ENCODE results near the gene ITIH4.
"Not testable (repeated sequence)": the region's sequence is repeated elsewhere in the genome, so short reads cannot be mapped to it uniquely, and the experiment has no call there.

ITIH4 gene

DNA sequence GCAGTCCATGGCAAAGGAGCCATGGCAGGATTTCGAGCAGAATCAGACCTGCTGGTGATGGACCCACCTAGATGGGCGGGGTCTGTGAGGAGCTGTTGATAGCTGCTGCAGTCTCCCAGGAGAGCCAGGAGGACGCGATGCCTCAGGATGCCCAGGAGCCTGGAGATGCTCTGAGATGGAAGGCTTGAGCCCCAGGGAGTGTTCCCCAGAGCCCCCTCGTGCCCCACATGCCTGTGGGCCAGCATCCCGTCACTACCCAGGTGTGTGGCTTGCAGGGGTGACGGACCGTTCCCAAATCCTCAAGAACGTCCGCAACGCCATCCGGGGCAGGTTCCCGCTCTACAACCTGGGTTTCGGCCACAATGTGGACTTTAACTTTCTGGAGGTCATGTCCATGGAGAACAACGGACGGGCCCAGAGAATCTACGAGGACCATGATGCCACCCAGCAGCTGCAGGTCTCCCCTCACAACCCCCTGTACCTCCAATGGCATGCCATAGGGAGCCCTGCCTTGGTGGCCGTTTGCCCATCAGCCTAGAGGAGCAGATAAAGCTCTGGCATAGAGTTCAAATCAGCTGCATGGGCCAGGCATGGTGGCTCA is 46.4 kb downstream of the ITIH4 start:
- no peak for DNase-seq (ENCODE audit: low read depth in 2 of 2)

DNA sequence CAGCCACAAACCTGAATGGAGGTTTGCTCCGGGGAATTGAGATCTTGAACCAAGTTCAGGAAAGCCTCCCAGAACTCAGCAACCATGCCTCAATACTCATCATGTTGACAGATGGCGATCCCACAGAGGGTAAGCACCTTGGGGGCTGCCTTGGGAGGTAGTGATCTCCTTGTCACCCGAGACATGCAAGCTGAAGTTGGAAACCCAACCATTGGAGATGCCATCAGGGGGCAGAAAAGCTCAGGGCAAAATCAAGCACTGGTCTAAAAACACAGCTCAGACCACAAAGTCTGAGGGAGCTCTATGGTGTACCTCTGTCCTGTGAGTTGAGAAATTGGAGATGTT is 47.3 kb downstream of the ITIH4 start:
- no peak for DNase-seq (ENCODE audit: low read depth in 2 of 2)

DNA sequence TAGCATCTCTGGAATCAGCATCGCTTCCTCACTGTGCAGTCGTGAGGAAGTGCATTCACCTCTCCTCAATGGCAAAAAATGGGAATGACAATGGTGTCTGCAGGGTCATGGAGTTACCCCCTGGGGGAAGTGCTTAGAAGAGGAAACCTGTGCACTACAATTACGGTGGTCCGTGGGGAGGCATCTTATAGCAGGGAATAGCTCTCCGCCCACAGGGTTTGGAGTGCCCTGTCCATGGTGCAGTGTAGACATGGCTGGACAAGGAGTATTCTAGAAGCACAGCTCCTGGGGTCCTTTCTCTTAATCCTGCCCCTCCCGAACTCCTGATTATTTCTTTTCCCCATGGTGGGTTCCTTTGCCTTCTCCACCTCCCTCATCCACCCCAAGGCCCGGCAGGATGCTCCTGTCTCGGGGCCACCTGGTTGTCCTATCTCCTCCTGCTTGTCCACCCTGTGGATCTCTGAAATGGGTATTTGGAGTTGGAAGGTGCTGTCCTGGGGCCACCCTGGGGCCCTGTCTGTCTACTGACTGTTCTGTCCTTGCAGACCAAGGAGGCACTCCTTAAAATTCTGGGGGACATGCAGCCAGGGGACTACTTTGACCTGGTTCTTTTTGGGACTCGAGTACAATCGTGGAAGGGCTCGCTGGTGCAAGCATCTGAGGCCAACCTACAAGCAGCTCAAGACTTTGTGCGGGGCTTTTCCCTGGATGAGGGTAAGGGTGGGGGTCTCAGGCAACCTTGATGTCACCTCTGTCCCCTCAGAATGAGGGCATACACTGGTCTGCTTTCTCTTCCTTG is 47.9 kb downstream of the ITIH4 start:
- DNase-seq (ENCODE audit: low read depth in 2 of 2) = no peak

DNA sequence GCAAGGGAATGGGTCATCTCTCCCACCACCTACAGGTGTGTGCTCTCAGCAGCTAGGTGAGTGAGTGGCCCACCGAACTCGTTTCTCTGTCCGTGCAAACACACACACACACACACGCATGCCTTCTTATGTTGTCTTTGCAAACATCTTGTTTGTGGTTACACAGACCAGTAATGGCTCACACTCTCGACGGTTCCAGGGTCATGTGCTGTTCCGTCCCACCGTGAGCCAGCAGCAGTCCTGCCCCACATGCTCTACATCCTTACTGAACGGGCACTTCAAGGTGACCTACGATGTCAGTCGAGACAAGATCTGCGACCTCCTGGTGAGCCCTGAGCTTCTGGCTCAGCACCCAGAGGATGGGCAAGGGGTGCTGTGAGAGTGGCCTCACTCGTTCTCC is 48.7 kb downstream of the ITIH4 start:
- no peak for DNase-seq (ENCODE audit: low read depth in 2 of 2)

DNA sequence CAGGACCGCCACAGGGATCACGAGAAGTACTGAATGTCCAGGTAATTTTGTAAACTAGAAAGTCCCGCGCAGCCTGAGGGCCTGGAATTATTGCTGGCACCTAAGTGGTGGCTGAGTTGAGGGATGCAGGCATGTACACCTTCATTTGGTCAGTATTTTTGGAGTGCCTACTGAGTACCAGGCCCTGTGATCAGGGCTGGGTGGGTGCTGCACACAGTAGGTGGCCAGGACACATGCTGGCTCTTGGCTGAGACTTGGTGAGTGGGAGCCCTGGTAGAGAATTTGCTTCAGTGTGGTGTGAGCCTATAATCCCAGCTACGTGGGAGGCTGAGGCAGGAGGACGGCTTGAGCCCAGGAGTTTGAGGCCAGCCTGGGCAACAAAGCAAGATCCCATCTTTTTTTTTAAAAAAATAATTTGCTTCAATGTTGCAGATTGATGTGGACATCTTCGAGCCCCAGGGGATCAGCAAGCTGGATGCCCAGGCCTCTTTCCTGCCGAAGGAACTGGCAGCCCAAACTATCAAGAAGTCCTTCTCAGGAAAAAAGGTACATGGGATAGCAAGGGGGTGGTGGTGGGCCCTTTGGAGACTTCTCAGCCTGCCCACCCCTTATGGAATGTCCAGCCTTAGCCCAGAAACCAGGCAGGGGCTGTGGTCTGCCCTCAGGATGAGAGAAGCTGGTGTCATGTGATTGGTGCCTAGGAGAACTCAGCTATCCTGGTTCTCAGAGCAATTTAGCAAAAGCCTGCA is 50.5 kb downstream of the ITIH4 start:
- DNase-seq (ENCODE audit: low read depth in 2 of 2) = no peak

DNA sequence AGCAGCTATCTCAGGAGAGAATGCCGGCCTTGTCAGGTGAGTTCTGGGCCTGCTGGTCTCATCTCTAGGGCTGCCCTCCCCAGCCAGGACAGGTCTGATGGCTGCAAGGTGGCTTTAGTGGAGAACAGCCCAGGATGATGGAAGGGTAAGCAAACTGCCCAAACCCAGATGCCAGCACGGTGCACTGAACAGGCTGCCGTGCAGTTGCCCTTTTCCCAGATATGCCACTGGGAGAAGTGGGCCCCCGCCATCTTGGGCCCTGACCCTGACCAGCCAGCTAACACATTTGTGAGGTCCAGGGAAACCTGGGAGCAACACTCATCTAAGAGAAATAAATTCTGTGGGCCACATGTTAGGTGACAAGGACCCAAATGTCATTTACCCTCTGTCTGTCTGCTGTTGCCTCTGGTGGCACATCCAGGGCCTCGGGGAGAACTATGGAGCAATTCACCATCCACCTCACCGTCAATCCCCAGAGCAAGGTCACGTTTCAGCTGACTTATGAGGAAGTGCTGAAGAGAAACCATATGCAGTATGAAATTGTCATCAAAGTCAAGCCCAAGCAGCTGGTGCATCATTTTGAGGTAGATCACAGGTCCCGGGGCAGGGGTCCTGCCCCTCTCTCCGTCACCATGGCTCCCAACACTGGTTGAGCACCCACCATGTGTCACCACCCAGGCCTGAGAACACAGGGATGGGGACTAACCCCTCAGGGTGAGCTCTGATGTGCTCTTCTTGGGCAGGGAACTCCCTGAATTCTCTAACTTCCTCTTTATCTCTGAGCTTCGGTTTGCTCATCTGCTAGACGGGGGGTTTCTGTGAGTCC is 51.2 kb downstream of the ITIH4 start:
- DNase-seq (ENCODE audit: low read depth in 2 of 2) = no peak

DNA sequence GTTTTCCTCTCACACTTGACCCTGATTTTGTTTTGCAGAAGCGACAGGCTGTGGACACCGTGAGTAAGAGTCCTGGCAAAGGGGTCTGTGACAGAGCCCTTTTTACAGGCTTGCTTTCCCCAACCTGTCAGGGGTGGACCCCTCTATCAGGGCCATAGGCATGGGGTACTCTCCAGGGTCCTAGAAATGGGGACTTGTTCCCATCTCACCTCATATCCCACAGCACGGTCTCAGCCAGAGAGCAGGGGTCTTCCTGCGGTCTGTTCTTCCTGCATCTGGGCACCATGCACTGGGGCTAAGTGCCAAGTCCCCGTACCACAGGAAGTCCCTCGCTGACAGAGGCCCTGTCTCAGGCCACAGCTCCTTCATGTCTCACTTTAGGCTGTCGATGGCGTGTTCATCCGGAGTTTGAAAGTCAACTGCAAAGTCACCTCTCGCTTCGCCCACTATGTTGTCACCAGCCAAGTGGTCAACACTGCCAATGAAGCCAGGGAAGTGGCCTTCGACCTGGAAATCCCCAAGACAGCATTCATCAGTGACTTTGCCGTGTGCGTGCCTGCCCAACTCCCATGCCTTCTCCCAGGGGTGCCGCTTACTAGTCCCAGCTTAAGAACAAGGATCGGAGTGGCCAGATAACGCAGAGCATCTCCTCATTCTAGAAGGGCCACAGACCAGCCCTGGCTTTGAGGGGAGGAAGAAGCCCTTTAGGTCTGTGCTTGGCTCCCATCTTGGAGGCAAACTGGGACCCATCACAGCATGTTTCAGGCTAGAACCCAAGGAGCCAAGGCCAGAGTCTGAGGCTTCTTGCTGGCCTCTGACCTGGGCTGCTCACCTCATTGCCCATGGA is 52.3 kb downstream of the ITIH4 start:
- DNase-seq (ENCODE audit: low read depth in 2 of 2) = no peak

DNA sequence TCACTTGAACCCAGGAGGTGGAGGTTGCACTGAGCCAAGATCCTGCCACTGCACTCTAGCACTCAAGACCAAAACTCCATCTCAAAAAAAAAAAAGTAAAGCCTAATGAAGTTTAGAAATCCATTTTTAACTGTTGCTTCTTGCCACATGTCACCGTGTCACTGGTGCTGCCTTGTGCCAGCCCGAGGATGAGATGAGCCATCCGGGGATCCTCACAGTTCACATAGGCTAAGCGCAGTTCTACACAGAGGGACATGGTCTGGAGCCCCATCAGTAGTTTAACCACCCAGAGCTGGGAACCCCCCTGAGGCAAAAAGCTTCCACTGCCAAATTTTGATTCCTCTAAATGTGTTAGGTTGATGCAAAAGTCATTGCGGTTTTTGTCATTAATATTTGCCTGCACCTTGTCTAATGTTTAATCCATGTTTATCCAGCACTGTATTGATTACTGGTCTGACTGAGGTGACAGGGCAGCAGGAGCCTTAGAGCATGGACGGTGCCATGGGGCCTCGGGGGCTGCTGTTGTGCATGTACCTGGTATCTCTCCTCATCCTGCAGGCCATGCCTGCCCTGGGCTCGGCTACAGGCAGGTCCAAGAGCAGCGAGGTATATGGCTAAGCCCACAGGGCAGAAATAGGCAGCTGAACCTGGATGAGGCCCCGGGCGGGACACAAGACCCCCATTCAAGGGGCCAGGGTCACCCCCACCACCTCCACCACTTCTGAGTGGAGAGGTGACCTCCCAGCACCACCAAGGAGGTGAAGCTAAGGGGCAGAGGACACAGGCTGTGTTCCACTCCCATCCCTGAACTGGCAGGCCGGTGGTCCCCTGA is 53.1 kb downstream of the ITIH4 start, which contains the start of gene ITIH1:
TSS of gene ITIH1 (plus strand) at position 473 of the 832 bp plus-strand sequence. CDS start at position 490, 17 bp downstream.
- no peak for DNase-seq (ENCODE audit: low read depth in 2 of 2)

DNA sequence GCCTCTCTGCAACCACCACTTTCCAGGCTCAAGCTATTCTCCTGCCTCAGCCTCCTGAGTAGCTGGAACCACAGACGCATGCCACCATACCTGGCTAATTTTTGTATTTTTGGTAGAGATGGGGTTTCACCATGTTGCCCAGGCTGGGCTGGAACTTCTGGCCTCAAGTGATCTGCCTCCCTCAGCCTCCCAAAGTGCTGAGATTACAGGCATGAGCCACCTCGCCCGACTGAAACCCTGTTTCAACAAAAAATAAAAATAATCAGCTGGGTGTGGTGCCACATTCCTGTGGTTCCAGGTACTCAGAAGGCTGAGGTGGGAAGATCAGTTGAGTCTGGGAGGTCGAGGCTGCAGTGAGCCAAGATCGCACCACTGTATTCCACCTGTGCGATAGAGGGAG is 54.0 kb downstream of the ITIH4 start:
- DNase-seq (ENCODE audit: low read depth in 2 of 2) = not testable (repeated sequence)

DNA sequence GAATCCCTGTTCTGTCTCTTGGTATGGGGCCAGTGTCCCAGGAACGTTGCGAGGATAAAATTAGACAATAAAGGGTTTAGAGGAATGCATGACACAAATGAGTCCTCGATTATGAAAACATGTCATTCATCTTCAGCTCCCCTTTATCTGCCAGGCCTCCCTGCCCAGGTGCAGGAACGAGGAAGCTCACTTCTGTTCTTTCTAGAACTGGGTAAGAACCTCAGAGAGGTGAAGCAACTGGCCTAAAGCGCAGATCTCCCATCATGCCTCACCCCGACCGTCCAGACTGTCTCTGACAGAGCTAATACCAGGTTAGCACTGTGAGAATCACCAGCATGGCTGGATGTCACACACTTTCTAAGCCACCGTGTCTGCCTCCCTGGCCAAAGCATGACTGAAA is 54.6 kb downstream of the ITIH4 start:
- no peak for DNase-seq (ENCODE audit: low read depth in 2 of 2)

DNA sequence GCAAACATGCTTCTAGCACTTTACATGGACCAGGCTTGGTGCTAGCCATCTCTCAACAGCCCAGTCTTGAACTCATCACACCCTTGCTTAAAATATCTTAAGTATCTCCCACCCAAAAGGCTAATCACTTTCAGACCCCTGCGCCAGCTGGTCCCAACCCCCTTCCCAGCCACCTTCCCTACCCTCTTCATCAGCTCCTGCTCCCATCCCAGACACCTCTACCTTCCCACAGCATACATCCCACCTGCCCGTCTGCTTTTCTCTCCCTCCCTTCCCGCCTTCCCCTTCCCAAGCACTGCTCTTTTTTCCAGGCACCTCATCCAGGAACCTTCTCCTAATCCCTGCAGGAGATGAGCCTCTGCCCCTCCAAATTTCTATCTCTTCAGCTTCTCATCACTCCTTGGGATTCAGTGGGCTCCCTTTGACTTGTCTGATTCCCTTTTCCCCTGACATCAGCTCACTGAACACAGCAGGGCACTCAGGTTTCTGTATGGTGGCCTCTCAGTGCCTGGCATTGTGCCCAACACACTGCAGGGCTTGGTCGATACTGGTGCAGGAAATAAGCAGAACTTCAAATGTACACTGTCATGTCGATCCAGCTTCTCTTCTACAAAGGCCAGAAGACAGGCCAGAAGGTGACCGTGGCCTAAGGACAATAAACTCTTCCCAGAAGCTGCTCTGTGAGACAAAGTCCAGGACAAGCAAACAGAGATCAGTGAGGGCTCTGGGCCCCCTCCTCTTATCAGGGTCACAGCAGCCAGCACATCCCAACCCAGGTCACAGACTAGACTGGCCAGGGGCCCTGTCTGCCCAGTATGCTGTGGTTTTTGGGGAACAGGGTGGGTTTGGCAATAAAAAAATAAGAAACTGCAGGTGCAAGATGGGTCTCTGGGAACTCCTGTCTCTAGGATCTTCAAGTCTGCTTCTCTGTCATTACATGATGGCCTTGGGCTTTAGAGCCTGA is 55.3 kb downstream of the ITIH4 start:
- DNase-seq (ENCODE audit: low read depth in 2 of 2) = no peak

DNA sequence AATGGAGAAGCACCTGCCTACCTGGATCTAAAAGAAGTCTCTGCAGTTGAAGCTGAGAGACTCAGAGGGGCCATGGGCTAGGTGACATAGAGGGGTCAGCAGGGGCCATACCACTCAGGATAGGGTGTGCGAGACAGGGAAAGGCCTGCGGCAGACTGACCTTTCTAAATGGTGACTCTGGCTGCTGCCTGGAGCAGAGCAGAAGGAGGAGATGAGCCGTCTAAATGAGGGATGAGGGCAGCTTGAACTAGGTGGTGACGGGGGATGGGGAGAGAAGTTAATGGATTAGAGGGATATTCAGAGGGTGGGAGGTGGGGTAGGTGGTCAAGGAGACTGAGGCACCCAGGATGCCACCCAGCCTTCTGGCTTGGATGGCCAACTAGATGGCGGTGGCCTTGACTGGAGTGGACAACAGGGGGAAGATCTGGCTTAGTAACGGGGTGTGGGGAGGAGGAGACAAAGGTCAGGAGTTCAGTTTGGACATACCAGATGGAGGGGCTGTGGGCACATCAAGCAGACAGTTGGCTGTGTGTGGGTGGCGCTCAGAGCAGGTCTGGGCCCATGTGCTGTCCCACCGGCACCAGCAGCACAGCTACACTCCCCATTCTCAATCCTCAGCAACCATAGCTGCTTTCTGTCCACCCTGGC is 56.3 kb downstream of the ITIH4 start:
- no peak for DNase-seq (ENCODE audit: low read depth in 2 of 2)

DNA sequence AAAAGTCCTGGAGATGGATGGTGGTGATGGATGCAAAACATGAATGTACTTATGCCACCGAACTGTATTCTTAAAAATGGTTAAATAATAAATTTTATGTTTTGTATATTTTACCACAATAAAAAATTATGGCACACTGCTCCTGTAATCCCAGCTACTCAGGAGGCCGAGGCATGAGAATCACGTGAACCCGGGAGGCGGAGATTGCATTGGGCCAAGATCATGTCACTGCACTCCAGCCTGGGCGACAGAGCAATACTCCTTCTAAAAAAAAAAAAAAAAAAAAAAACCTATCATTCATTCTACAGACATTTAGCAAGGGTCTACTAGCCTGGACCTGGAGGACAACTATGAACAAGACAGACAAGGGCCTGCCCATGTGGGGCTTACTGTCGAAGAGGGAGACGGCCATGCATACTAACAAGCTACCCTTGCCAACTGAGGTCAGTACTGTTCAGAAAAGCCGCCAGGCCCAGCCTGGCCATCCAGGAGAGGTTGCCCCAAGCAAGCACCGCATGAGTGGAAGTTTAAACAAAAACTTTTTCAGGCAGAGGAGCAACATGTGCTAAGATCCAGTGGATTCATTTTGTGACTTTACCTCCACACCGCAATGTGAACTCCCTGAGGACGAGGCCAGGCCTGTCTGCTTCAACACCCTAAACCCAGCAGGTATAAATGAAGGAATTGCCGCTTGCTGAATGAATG is 57.0 kb downstream of the ITIH4 start:
- no peak for DNase-seq (ENCODE audit: low read depth in 2 of 2)

DNA sequence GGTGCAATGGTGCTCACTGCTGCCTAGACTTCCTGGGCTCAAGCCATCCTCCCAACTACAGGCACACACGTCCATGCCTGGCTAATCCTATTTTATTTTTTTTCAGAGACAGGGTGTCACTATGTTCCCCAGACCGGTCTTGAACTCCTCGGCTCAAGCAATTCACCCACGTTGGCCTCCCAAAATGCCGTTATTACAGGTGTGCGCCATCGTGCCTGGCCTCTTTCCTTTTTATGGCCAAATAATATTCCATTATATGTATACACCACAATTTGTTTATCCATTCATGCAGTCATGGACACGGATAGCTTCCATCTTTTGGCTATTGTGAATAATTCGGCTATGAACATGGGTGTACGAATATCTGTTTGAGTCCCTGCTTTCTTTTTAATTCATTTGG is 58.8 kb downstream of the ITIH4 start:
- no peak for DNase-seq (ENCODE audit: low read depth in 2 of 2)

DNA sequence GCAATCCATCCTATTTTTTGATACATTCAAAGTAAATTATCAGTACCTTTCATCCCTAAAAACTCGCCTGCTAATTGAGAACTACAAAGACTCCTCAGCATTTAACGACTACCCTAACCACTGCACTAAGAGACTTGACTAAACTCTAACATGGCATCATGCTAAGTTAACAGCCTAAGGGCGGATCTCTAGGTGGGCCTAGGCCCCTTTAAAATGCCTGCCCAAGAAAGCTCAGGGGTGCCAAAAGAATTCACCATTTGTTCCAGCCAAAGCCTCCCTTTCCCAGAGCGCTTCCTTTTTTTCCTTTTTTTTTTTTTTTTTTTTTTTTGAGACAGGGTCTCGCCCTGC is 59.2 kb downstream of the ITIH4 start:
- no peak for DNase-seq (ENCODE audit: low read depth in 2 of 2)

DNA sequence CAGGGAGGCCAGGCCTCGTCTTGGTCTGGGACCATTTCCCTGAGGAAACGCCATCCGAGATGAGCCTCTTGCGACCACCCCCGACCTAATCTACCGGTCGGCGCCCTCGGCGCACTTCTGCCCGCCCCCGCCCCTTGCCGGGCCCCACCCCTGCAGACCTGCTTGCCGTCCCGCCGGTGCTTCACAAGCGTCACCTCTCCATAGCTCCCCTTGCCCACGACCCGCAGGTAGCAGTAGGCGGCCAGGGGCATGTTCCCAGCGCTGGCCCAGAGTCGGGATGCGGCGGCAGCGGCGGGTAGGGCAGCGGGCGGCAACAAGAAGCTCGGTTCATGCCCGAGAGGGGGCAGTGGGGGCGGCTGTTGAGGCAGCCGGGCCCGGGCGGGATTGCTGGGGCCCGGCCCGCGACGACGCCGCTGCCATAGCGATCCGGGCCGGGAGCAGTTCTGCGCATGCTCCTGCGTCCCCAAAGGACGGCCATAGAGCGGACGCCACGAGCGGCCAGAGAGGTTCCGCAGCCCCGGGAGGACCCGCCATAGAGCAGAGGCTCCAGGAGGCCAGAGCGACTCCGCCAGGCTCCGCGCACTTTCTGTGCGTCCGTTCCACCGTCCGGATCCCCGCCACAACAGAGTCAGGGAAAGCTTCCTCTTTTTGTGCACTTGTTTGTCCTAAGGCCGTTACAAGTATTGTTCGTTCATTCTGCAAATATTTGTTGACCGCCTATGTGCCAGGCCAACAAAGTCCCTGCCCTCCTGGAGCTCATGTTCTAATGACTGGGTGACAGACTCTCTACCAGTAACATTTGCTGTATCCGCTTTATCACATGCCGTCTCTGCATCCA is 59.8 kb downstream of the ITIH4 start, which contains the start of gene NEK4:
TSS of gene NEK4 (minus strand) at position 445 of the 838 bp plus-strand sequence. CDS start at position 251, 194 bp downstream.
- DNase-seq (ENCODE audit: low read depth in 2 of 2) = peak; percentile 78 to 84

Data from stimulated activated CD4-positive, alpha-beta T cell treated with anti-CD3 and anti-CD28 coated beads, Interleukin-12 subunit alpha, Interleukin-12 subunit beta, amount 100 ng/mL, for 24 hours (primary cell).